GM12864 (cell line): ENCODE results near the gene CMTM3.
"Not testable (repeated sequence)": the region's sequence is repeated elsewhere in the genome, so short reads cannot be mapped to it uniquely, and the experiment has no call there.

ENCODE experiments used
- DNase-seq: peaks from one replicate; pipeline ENCODE4 v3.0.0-alpha.2; 2011; ENCODE audit warnings: low read depth
- H3K4me3 ChIP-seq: 2 replicates; pipeline ENCODE4 v1.5.1; 2011; ENCODE audit warnings: mild to moderate bottlenecking, low read depth, low read length, control low read depth
- CTCF ChIP-seq: IDR thresholded peaks from 2 replicates; pipeline ENCODE4 v1.5.1; 2011; ENCODE audit warnings: low read depth, mild to moderate bottlenecking, moderate library complexity, low read length, control low read depth, inconsistent platforms; ENCODE audit errors: missing control alignments

Gene CMTM3

GRCh38 chr16:66592241-66592640 is 12.3 kb upstream of the CMTM3 start:
- no peak for TF ChIP-seq CTCF
- H3K4me3 ChIP-seq = no peak overlapping the region
- no peak for DNase-seq

GRCh38 chr16:66592814-66593213 is 11.7 kb upstream of the CMTM3 start:
- no peak for DNase-seq
- no peak for TF ChIP-seq CTCF
- no peak overlapping the region for H3K4me3 ChIP-seq

- DNase-seq = no peak
- no peak for TF ChIP-seq CTCF
- H3K4me3 ChIP-seq = no peak overlapping the region
Measured at GRCh38 chr16:66594739-66595138, 9.8 kb upstream of the CMTM3 start.

GRCh38 chr16:66596559-66596958 is 7.9 kb upstream of the CMTM3 start:
- H3K4me3 ChIP-seq, DNase-seq: not testable (repeated sequence)

- no peak for TF ChIP-seq CTCF
- DNase-seq = no peak
- H3K4me3 ChIP-seq = no peak overlapping the region
Measured at GRCh38 chr16:66596986-66597848, 7.3 kb upstream of the CMTM3 start.

GRCh38 chr16:66598111-66598510 is 6.4 kb upstream of the CMTM3 start:
- H3K4me3 ChIP-seq = no peak overlapping the region
- TF ChIP-seq CTCF = no peak
- no peak for DNase-seq

GRCh38 chr16:66599726-66600125 is 4.8 kb upstream of the CMTM3 start:
- no peak for DNase-seq
- no peak overlapping the region for H3K4me3 ChIP-seq
- no peak for TF ChIP-seq CTCF
